GM18517 (cell line): ENCODE measurements around the gene BOLA1.
A peak's percentile ranks its signal among the peaks of the same experiment; 100 is the strongest.
"Not testable (repeated sequence)": the region's sequence is repeated elsewhere in the genome, so short reads cannot be mapped to it uniquely, and the experiment has no call there.

Experiments used
- ATAC-seq: cut with Tn5 transposase; IDR thresholded peaks from one replicate; pipeline ENCODE4 v1.9.1; 2021; ENCODE audit warnings: mild to moderate bottlenecking, moderate library complexity; ENCODE audit not compliant: unreplicated experiment

Gene BOLA1

DNA sequence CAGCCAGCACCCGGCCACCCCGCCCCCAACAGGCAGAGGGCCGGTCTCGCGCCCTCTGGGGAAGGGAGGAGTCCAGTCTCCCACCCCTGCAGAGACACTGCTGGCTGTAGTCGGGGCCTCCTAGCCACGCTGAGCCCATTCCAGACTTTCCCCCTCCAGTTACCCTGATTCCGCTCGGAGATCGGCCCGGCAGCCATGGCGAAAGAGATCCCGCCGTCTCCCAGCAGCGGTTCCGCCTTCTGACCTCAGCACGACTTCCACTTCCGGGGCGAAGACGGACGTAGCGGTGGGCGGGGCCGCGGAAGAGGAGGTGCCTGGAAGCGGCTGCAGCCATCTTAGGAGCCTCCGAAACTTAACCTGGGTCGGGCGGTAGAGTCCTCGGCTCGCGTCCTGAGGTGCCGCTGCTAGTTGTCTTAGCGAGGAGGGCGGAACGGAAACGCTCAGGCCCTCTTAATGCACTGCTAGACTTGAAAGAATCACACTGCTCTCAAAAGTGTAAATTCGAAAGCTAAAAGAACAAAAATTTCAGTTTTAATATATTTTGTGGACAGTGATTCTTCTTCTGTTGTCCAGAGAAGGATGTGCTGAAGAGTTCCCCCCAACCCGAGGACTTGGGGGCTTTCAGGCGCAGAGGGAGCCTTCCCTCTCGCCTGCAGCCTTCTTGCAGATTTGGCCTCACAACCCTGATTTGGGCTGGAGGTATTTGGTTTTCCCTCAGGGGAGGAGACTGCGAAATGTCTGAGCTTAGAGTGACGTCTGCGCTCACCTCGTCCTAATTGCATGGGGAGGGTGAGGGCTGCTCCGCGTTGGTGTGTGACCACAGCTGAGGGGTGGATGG lies 28.4 kb downstream of the BOLA1 start, which contains the start of gene SF3B4:
SF3B4 (minus strand) TSS at position 241 of the 838 bp plus-strand sequence; CDS start at position 197, 44 bp downstream.
- ATAC-seq, result peak; percentile 86

DNA sequence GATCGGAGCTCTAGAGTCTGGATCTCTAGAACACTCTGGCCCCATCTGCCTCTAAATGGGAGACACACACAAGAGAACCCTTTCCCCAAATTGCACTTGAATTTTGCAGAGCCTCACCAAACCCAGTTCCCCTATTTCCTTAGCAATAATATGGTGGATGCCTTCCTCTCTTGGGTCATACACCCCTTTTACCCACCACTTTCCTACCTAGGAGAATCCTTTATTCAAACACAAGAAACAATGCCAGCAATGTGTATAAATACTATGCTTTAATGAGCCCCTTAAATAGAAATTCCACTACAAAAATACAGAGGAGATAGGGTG lies 29.0 kb downstream of the BOLA1 start:
- no peak for ATAC-seq

DNA sequence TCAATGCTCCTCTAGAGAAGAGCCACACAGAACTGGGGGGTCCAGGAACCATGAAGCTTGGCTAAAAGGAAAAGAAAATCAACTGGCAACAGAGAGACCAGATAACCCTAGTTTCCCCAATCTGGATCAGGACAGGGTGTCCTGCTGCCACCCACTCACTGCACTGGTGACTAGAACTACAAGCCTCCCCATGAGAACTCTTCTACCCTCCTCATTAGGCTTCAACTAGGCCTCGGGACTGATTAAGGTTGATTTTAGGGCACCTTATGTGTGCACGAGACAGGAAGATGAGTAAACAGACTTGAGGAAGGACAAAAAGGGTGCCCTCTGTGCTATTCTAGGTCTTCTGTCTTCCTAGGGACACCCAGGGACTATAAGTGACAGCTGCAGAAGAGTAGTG lies 30.5 kb downstream of the BOLA1 start:
- no peak for ATAC-seq

DNA sequence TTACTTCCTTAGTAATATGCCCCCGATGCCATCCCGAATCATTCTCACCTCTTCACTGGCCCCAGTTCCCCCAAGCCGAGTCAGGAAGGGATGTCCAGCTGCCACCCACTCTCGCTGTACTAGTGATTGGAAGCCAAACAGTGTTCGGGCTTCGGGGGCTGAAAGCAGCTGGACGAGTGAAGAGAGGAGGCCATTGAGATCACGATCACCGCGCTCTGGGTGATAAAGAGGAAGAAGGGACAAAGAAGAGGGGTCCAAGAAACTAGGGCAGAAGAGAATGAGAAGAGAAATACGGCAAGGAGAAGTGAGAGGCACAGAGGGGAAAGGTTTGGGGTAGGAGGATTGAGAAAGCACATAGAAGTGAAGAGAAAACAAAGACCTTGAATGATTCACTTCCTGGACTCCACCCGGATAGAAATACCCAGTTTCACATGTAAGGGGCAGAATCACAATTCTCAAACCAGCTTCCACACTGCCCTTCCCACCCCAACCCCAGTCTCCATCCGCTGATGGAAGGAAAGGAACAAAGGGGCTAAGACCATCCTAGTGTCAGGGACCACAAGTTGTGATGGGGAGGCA lies 31.9 kb downstream of the BOLA1 start:
- no peak for ATAC-seq

DNA sequence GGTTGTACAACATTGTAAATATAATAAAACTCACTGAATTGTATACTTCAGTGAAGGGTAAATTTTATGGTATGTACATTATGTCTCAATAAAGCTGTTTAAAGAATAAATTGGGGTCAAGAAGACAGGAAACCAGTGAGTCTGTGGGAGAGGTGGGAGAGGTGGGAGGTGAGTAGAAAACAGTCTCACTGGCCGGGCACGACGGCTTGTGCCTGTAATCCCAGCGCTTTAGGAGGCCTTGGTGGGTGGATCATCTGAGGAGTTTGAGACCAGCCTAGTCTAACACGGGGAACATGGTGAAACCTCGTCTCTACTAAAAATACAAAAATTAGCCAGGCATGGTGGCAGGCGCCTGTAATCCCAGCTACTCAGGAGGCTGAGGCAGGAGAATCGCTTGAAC lies 33.1 kb downstream of the BOLA1 start:
- ATAC-seq, result no peak

DNA sequence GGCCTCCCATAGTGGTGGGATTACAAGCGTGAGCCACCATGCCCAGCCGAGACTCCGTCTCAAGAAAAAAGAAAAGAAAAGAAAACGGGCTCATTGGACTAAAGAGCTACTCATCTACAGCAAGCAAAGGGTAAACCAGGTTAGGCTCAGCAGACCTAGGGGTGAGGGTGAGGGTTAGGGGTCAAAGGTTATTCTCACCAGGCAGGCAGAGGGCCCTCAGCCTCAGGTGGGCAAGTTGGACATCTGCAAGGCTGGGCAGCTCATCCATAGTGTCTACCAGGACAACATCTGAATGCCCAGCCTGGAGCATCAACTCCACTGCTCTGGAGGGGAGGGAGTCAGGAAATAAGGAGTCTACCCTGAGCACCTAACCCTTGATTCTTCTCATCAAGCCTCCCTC lies 33.8 kb downstream of the BOLA1 start:
- no peak for ATAC-seq

DNA sequence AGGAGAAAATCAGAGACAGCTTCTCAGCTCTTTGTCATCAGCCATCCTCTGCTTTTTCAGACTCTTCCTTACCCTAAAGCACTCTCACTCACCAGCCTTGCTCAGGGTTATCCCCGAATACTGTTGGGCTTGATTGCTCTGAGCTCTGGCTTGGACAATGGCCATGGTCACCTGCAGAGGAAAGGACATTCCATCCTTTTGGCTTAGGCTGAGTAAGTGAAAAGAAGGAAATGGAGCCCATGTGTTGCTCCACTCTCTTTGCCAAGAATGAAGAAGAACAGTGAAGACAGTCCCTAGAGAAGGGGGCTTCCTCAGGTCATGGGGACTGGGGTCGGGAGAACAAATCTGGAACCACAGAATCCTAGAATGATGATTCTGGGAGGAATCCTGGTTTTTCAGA lies 35.0 kb downstream of the BOLA1 start:
- no peak for ATAC-seq

DNA sequence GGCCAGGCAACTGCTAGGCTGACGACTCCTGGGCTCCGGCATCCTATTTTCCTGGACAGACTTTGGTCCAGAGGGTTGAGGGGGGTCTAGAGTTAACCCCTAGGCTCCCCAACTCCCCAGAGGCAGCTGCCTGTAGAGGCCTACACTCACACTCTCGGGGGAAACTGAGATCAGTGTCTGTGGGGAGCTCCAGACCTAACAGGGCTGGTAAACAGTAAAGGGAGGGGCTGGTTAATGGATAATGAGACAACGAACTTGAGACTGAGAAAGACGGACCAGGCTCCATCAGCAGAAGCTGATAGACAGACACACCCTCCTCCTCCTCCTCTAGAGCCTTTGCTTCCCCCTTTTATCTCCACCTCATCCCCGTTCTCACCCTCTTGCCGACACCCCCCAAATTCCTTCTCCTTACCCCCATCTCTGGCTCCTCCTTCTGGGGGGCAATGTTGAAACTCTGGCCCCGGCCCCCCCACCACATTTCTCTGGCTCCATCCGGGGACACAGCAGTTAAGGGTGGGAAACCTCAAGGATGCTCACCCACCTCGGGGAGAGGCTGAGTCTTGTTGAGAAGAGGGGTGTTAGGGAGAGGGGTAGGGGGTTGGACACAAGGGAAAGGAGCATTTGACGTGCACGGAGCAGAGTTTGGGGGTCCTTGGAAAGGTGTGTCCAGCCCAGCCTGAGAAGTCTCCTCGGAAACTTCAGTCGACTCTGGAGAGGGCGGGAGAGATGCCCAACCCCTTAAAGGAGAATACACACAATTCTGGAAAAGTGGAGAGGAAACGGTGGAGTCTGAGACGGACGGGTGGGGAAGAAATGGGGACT lies 37.0 kb downstream of the BOLA1 start, which contains the start of gene MTMR11:
MTMR11 (minus strand) TSS at position 710 of the 822 bp plus-strand sequence; CDS start at position 478, 232 bp downstream.
- ATAC-seq, result no peak

DNA sequence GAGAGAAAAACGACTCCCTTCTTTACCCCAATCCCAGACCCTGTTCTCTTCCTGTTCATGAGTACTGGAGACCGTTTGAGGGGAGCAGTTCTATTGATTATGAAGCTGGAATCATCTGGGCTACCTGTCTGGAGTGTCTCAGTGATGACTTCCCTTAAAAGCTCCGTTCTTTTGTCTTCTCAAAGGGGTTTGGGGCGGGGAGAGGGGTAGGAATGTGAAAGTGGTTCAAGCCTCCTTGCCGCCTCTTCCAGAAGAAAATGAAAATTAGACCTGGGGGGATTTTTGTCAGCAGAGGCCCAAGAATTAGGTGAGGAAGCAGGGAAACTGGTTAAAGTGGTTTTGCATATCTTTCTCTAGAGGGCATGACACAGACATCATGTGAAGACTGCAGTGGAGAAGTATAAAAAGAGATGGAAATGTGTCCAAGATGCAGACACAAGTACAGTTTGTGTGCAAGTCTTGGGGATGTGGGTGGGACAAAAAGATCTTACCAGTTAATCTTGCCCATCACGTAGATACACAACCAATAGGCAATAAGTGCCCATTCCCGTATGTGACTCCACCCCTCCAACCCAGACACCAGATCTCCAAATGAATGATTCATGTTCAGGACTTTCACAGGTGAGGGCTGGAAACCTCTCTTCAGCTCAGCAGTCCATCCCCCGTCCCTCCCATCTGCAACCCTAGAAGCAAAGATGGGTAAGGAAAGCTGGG lies 37.8 kb downstream of the BOLA1 start:
- no peak for ATAC-seq

DNA sequence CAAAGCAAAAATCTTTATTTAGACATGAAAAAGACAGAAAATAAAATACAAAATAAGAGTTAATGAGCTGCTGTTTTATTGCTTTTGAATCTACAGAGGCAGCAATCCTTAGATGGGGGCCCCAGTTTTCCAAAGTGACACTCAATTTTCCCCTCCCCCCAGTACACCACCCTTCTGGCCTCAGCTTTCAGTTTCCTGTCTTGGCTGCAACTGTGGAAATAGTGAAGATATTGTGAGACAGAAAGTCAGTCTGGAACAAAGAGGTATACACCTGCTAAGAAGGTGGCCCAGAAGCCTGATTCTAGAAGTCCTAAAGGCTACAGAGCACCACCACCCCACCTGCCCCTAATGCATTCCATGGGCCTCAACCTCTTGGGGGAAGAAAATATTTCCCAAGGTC lies 38.4 kb downstream of the BOLA1 start:
- no peak for ATAC-seq

DNA sequence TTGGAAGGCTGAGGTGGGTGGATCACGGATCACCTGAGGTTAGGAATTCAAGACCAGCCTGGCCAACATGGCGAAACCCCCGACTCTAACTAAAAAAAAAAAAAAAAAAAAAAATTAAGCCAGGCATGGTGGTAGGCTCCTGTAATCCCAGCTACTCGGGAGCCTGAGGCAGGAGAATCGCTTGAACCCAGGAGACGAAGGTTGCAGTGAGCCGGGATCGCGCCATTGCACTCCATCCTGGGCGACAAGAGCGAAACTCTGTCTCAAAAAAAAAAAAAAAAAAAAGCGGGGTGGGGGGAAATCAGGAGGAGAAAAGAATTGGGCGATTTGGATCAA lies 39.3 kb downstream of the BOLA1 start:
- ATAC-seq, result not testable (repeated sequence)

DNA sequence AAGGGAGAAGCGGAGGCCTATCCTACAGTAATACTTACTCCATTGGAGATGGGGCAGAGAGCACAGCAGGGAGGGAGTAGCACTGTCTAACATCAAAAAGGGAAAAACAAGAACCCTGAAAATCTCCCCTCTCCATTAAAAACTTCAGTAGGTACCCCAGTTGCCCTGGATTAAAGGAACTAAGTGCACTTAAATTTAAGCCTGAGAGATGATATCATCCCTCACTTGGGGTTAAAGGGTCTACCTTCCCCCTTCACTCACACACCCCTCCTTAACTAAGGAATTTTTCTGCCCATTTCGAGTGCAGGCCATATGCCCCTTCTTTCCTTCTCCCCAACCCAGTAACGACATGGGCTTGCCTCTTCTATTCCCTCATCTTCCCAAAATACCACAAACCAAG lies 41.1 kb downstream of the BOLA1 start:
- no peak for ATAC-seq

DNA sequence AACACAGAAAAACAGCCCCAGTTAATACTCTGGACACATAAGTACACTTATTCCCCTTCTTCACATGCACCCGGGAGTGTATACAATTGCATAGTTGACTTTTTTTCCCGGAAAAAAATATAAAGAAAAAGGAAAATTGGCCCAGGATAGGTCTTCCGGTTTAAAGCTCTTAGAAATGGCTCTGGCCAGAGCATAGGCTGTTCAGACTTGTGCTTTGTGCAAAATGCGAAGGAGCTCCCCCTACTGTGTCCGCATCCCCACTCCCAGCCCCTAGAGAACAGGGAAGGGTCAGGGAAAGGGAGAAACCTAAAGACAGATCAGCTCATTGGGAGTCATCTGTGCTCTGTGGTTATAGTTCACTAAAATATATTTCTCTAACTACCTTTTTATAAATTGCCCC lies 42.8 kb downstream of the BOLA1 start:
- no peak for ATAC-seq

DNA sequence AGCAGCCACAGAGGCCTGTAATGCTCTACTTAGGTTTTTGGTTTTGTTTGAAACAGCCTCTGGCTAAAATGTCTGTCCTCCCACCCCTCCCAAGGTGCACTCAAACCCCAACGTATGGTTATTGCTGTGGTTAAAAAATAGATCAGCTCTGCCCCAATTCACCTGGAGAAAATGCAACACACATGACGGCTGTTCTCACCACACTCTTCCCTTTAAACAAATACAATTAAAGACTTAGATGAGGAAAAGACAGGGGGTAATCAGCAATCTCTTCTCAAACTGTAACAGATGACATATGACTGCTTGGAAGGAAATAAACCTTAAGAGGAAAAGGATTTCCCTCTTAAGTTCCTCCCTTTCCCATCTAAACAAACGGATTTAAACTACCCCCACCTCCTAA lies 43.5 kb downstream of the BOLA1 start:
- no peak for ATAC-seq

DNA sequence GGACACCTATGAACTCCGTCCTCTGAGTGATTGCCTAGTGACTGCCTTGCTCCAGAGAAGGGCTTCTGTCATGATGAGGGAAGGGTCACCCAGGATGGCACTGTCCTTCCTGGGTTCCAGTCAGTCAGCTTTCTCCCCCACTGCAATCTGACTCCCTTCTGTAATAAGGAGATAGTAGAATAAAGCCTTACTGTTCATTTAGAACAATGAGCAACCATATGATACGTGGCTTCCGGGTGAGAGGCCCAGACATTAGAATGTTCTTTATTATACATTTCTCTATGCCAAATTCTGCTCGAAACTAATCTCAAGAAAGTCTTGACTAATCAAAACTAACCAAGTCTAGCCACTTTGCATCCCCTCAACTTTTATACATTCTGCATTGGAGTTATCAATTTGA lies 45.8 kb downstream of the BOLA1 start:
- ATAC-seq, result no peak

DNA sequence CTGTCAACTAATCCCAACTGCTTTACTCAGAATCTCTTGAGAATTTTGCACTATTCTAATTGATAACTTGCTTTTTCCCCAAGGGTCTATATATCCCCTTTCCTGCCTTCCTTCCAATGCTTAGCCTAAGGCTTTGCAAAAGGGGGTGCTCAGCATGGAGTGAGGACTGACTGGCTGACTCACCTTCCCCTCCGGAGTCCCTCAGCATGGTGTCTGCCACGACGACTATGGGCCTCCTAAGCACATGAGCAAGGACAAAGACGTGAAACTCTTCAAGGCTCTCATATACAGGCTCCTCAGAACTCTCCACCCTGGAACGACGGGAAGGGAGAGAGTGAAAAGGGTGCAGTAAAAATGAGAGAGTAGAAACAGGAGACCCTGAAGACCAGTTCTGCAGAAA lies 50.5 kb downstream of the BOLA1 start:
- ATAC-seq, result no peak
